K562 (cell line): ENCODE data around the gene CDC20B. TPM values are rescaled to one million over a fixed set of nuclear protein-coding genes. Genes with fewer than 3 reads are reported as not detected.

Experiments used
- CEBPB ChIP-seq: fragments of 450-650 bp; IDR thresholded peaks from 2 replicates; pipeline ENCODE4 v1.6.1; 2016; ENCODE audit warnings: missing genetic modification characterization, missing compliant biosample characterization
- CTBP1 ChIP-seq: fragments of 450-650 bp; IDR thresholded peaks from 2 replicates; pipeline ENCODE4 v1.6.1; 2016; ENCODE audit warnings: borderline replicate concordance
- DMBX1 ChIP-seq: fragments of 250-450 bp; sonication (Bioruptor Pico); IDR thresholded peaks from 2 replicates; pipeline ENCODE4 v1.8.0; 2022; ENCODE audit warnings: inconsistent platforms, mild to moderate bottlenecking, moderate library complexity, borderline replicate concordance
- EGR1 ChIP-seq: fragments of 450-650 bp; conservative IDR thresholded peaks from 2 replicates; pipeline ENCODE4 v1.6.1; 2017; ENCODE audit warnings: mild to moderate bottlenecking
- EWSR1 ChIP-seq: fragments of 450-650 bp; IDR thresholded peaks from 2 replicates; pipeline ENCODE4 v1.6.1; 2018; ENCODE audit warnings: borderline replicate concordance, mild to moderate bottlenecking, low read depth, moderate library complexity; ENCODE audit not compliant: partially characterized antibody
- HDAC1 ChIP-seq, 2 experiments: fragments of 450-650 bp; IDR thresholded peaks; 2 replicates each; pipeline ENCODE4 v1.6.1; 2016 to 2017; ENCODE audit warnings: inconsistent platforms in 1 of 2, mild to moderate bottlenecking in 1 of 2, moderate library complexity in 1 of 2
- MNT ChIP-seq, 2 experiments: fragments of 450-650 bp; conservative IDR thresholded peaks; 2 replicates each; pipeline ENCODE4 v1.6.1; 2017; ENCODE audit warnings: mild to moderate bottlenecking in 2 of 2, moderate library complexity in 2 of 2
- NFE2L1 ChIP-seq: fragments of 450-650 bp; IDR thresholded peaks from 2 replicates; pipeline ENCODE4 v1.6.1; 2016; ENCODE audit warnings: missing genetic modification characterization, low read depth, mild to moderate bottlenecking, missing compliant biosample characterization, moderate library complexity, borderline replicate concordance
- NFIC ChIP-seq: fragments of 450-650 bp; IDR thresholded peaks from 2 replicates; pipeline ENCODE4 v1.6.1; 2017; ENCODE audit warnings: mild to moderate bottlenecking, inconsistent platforms
- NR2C2 ChIP-seq, 2 experiments: fragments of 200-800 bp in 1 of 2; sonication (Bioruptor generic) in 1 of 2; sonication (generic) in 1 of 2; formaldehyde crosslinking in 1 of 2; IDR thresholded peaks; 2 replicates each; pipeline versions ENCODE4 v1.6.1 to v1.8.0; 2016 to 2022; ENCODE audit warnings: mild to moderate bottlenecking in 1 of 2, missing compliant biosample characterization in 1 of 2, missing genetic modification characterization in 1 of 2, missing genetic modification reagents in 1 of 2
- PHF8 ChIP-seq: fragments of 200-600 bp; sonication (generic); IDR thresholded peaks from 2 replicates; pipeline ENCODE4 v1.6.1; 2012; ENCODE audit warnings: mixed run types, mild to moderate bottlenecking, inconsistent platforms, low read length, moderate library complexity, borderline replicate concordance
- POLR2A ChIP-seq: fragments of 450-650 bp; conservative IDR thresholded peaks from 2 replicates; pipeline ENCODE4 v1.6.1; 2016
- SMAD4 ChIP-seq: fragments of 250-450 bp; sonication (Bioruptor Pico); conservative IDR thresholded peaks from 2 replicates; pipeline ENCODE4 v1.8.0; 2021; ENCODE audit warnings: inconsistent platforms, mild to moderate bottlenecking, moderate library complexity
- SUPT5H ChIP-seq: fragments of 450-650 bp; IDR thresholded peaks from 2 replicates; pipeline ENCODE4 v1.6.1; 2016
- ZBTB11 ChIP-seq, 3 experiments: fragments of 200-800 bp in 1 of 3; fragments of 250-450 bp in 1 of 3; fragments of 450-650 bp in 1 of 3; sonication (Bioruptor Pico) in 1 of 3; sonication (Bioruptor generic) in 1 of 3; formaldehyde crosslinking in 1 of 3; IDR thresholded peaks; 2 replicates each; pipeline versions ENCODE4 v1.6.1 to v1.8.0; 2016 to 2022; ENCODE audit warnings: mild to moderate bottlenecking in 2 of 3, missing genetic modification characterization in 2 of 3, missing compliant biosample characterization in 1 of 3, moderate library complexity in 1 of 3
- ZKSCAN3 ChIP-seq: fragments of 250-450 bp; sonication (Bioruptor Pico); IDR thresholded peaks from 2 replicates; pipeline ENCODE4 v1.4.0; 2020
- polyA plus RNA-seq, 8 experiments: library from polyadenylated mRNA; depleted of rRNA in 4 of 8; stranded (reverse) in 5 of 8; unstranded in 3 of 8; fragments of >200 nt; fragmentation: Nextera tagmentation in 2 of 8; fragmentation: Illumina TruSeq in 1 of 8; extraction: Ambion mirVana in 2 of 8; extraction: Trizol in 1 of 8; gene quantifications; 2 replicates each; pipeline versions ENCODE4 v1.2.1 to v1.2.3, GENCODE V29; 2011 to 2014; ENCODE audit warnings: inconsistent platforms in 1 of 8, missing spikeins in 1 of 8
- total RNA-seq, 7 experiments: library from RNA; depleted of rRNA in 6 of 7; stranded (reverse); fragments of >200 nt in 6 of 7; fragmentation: Illumina TruSeq in 2 of 7; extraction: Trizol in 2 of 7; gene quantifications; 2 replicates each; pipeline versions ENCODE4 v1.2.1 to v1.2.3, GENCODE V29; 2011 to 2021; ENCODE audit warnings: low replicate concordance in 1 of 7
- TF ChIP-seq, protein P1 (sequence below), 2 experiments: IDR thresholded peaks; 2 replicates each; pipeline ENCODE4 v1.6.1; 2012; ENCODE audit warnings: improper control_type of control experiment in 2 of 2, low read depth in 2 of 2, low read length in 2 of 2, borderline replicate concordance in 1 of 2
- TF ChIP-seq, protein P2 (sequence below): sonication (generic); formaldehyde crosslinking; IDR thresholded peaks from 2 replicates; pipeline ENCODE4 v1.5.0; 2020; ENCODE audit warnings: missing genetic modification reagents

The CDC20B gene
- total and polyA plus RNA-seq, 9 of the 15 experiments (the other 6 are each of a cell fraction or from before 2014, with no cell fraction given): 0.04 TPM; not detected in 8

GRCh38 chr5:55172937-55173686 lies at the start of gene CDC20B (continued):
- TF ChIP-seq EWSR1: no peak
- no peak for TF ChIP-seq NFE2L1 (tag)
- TF ChIP-seq DMBX1 (CRISPR knock-in tag): no peak
- peak in 1 of 2 experiments; percentile 14; a peak in 1 of 4 replicates for TF ChIP-seq HDAC1 (IDR thresholded peaks at IDR 0.05)
- TF ChIP-seq POLR2A: peak; percentile 51
- TF ChIP-seq, protein P1, sequence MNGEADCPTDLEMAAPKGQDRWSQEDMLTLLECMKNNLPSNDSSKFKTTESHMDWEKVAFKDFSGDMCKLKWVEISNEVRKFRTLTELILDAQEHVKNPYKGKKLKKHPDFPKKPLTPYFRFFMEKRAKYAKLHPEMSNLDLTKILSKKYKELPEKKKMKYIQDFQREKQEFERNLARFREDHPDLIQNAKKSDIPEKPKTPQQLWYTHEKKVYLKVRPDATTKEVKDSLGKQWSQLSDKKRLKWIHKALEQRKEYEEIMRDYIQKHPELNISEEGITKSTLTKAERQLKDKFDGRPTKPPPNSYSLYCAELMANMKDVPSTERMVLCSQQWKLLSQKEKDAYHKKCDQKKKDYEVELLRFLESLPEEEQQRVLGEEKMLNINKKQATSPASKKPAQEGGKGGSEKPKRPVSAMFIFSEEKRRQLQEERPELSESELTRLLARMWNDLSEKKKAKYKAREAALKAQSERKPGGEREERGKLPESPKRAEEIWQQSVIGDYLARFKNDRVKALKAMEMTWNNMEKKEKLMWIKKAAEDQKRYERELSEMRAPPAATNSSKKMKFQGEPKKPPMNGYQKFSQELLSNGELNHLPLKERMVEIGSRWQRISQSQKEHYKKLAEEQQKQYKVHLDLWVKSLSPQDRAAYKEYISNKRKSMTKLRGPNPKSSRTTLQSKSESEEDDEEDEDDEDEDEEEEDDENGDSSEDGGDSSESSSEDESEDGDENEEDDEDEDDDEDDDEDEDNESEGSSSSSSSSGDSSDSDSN (IDR thresholded peaks at IDR 0.05; ENCODE audit: borderline replicate concordance in 1 of 2, low read depth in 2 of 2, low read length in 2 of 2): 0 out of 4 replicates have a peak, but pooled peaks of 1 of the 2 experiments have one; percentile 35
- no peak for TF ChIP-seq CEBPB (tag)
- TF ChIP-seq ZKSCAN3 (CRISPR knock-in tag): no peak
- TF ChIP-seq ZBTB11 (CRISPR knock-in tag; IDR thresholded peaks at IDR 0.05): 0 out of 6 replicates have a peak, but pooled peaks of 1 of the 3 experiments have one; percentile 33
- TF ChIP-seq, protein P2, sequence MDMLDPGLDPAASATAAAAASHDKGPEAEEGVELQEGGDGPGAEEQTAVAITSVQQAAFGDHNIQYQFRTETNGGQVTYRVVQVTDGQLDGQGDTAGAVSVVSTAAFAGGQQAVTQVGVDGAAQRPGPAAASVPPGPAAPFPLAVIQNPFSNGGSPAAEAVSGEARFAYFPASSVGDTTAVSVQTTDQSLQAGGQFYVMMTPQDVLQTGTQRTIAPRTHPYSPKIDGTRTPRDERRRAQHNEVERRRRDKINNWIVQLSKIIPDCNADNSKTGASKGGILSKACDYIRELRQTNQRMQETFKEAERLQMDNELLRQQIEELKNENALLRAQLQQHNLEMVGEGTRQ: no peak
- no peak for TF ChIP-seq SUPT5H
- no peak for TF ChIP-seq NFIC
- no peak for TF ChIP-seq EGR1
- TF ChIP-seq SMAD4 (CRISPR knock-in tag): peak; percentile 23; the same call in 1 of the 2 replicates
- peak in 1 of 2 experiments; percentile 51; a peak in 1 of 4 replicates for TF ChIP-seq MNT (conservative IDR thresholded peaks at IDR 0.05)
- peak; percentile 72; the same call in 1 of the 2 replicates for TF ChIP-seq PHF8
- TF ChIP-seq CTBP1: peak; percentile 39; the same call in 1 of the 2 replicates
- TF ChIP-seq NR2C2 (CRISPR knock-in tag; IDR thresholded peaks at IDR 0.05): no peak
- no peak for TF ChIP-seq NR2C2 (tag; IDR thresholded peaks at IDR 0.05)
